ENCODE measurements around the gene UGP2.
"Not testable (repeated sequence)": the region's sequence is repeated elsewhere in the genome, so short reads cannot be mapped to it uniquely, and the experiment has no call there.

Gene UGP2

GRCh38 chr2:63841254-63842022 lies at the start of gene UGP2:
Gene UGP2 (plus strand): TSS chr2:63841896. CDS start chr2:63842186, 290 bp downstream.
- peak; percentile 71 to 76 for DNase-seq

GRCh38 chr2:63792530-63792929 lies 49.2 kb upstream of the UGP2 start:
- DNase-seq: peak in 1 of 2 experiments; percentile 19

- DNase-seq: no peak
These were observed 45.3 kb upstream of the UGP2 start for GRCh38 chr2:63796366-63796765.

GRCh38 chr2:63796796-63797195 lies 44.9 kb upstream of the UGP2 start:
- no peak for DNase-seq

- no peak for DNase-seq
These were observed 40.2 kb upstream of the UGP2 start for GRCh38 chr2:63801455-63801854.

- DNase-seq: no peak
These were observed 36.3 kb upstream of the UGP2 start for GRCh38 chr2:63805412-63805811.

GRCh38 chr2:63808036-63808435 lies 33.7 kb upstream of the UGP2 start:
- not testable (repeated sequence) for DNase-seq

GRCh38 chr2:63808911-63809310 lies 32.8 kb upstream of the UGP2 start:
- not testable (repeated sequence) for DNase-seq

- DNase-seq: no peak
These were observed 30.6 kb upstream of the UGP2 start for GRCh38 chr2:63811063-63811462.

- not testable (repeated sequence) for DNase-seq
These were observed 29.8 kb upstream of the UGP2 start for GRCh38 chr2:63811870-63812269.

GRCh38 chr2:63814114-63814513 lies 27.6 kb upstream of the UGP2 start:
- DNase-seq: no peak

- no peak for DNase-seq
These were observed 24.3 kb upstream of the UGP2 start for GRCh38 chr2:63817382-63817781.

- no peak for DNase-seq
These were observed 23.4 kb upstream of the UGP2 start for GRCh38 chr2:63818271-63818670.

- no peak for DNase-seq
These were observed 22.4 kb upstream of the UGP2 start for GRCh38 chr2:63819256-63819655.

GRCh38 chr2:63819765-63820717 lies 21.7 kb upstream of the UGP2 start:
- DNase-seq: no peak

GRCh38 chr2:63820969-63821368 lies 20.7 kb upstream of the UGP2 start:
- no peak for DNase-seq

- no peak for DNase-seq
These were observed 20.3 kb upstream of the UGP2 start for GRCh38 chr2:63821396-63821795.

- no peak for DNase-seq
These were observed 19.2 kb upstream of the UGP2 start for GRCh38 chr2:63822478-63822877.

GRCh38 chr2:63827749-63828148 lies 13.9 kb upstream of the UGP2 start:
- DNase-seq: no peak

- DNase-seq: no peak
These were observed 10.5 kb upstream of the UGP2 start for GRCh38 chr2:63831176-63831575.

- DNase-seq: no peak
These were observed 7.3 kb upstream of the UGP2 start for GRCh38 chr2:63834401-63834800.

- DNase-seq: no peak
These were observed 4.6 kb upstream of the UGP2 start for GRCh38 chr2:63837036-63837594.

- no peak for DNase-seq
These were observed 1.5 kb upstream of the UGP2 start for GRCh38 chr2:63840081-63840784.
